ENCODE results near the gene GATD1.

DNA sequence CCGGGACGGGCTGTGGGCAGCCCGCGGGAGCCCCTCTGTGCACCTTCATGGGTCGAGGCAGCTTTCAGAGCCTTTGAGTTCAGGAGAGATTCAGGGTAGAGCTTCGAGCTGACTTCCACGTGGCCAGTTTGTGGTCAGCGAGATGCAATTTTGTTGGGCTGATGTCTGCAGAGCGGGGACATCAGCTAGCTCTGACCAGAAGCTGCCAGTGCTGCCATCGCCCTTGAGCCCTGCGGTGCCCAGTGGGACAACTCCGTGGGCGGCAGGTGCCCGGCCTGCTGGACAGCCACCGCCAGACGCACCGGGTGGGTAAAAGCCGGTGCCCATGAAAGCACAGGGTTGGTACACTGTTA is 29.3 kb downstream of the GATD1 start:
- TF ChIP-seq, protein P1, sequence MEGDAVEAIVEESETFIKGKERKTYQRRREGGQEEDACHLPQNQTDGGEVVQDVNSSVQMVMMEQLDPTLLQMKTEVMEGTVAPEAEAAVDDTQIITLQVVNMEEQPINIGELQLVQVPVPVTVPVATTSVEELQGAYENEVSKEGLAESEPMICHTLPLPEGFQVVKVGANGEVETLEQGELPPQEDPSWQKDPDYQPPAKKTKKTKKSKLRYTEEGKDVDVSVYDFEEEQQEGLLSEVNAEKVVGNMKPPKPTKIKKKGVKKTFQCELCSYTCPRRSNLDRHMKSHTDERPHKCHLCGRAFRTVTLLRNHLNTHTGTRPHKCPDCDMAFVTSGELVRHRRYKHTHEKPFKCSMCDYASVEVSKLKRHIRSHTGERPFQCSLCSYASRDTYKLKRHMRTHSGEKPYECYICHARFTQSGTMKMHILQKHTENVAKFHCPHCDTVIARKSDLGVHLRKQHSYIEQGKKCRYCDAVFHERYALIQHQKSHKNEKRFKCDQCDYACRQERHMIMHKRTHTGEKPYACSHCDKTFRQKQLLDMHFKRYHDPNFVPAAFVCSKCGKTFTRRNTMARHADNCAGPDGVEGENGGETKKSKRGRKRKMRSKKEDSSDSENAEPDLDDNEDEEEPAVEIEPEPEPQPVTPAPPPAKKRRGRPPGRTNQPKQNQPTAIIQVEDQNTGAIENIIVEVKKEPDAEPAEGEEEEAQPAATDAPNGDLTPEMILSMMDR (IDR thresholded peaks at IDR 0.05) = no peak
- TF ChIP-seq POLR2A (IDR thresholded peaks at IDR 0.05) = no peak

All from esophagus squamous epithelium (tissue), 4 donors.